NT2/D1 (cell line): ENCODE results near the gene HEATR5B.

Experiments
- SUZ12 ChIP-seq: IDR thresholded peaks from 2 replicates; pipeline ENCODE4 v1.6.1; 2011; ENCODE audit not compliant: insufficient read length, insufficient read depth; ENCODE audit errors: extremely low read depth
- YY1 ChIP-seq: IDR thresholded peaks from 2 replicates; pipeline ENCODE4 v1.6.1; 2011; ENCODE audit not compliant: insufficient read length, insufficient read depth
- ZNF274 ChIP-seq: IDR thresholded peaks from 2 replicates; pipeline ENCODE4 v1.6.1; 2011; ENCODE audit warnings: mild to moderate bottlenecking, low read depth, low read length

GRCh38 chr2:37083873-37084794 lies at the start of gene HEATR5B, which contains the start of gene GPATCH11:
- TF ChIP-seq YY1, result no peak
- no peak for TF ChIP-seq ZNF274
- no peak for TF ChIP-seq SUZ12
